Hepatocyte (in vitro differentiated cells): ENCODE measurements around the gene SENP1. TPM values are rescaled to one million over a fixed set of nuclear protein-coding genes. Genes with fewer than 3 reads are reported as not detected.

ENCODE experiments used
- DNase-seq: peaks from one replicate; pipeline ENCODE4 v3.0.0-alpha.2; 2016; ENCODE audit warnings: low spot score
- H2AFZ ChIP-seq: fragments of 200-600 bp; sonication (generic); 2 replicates; pipeline ENCODE4 v1.6.0; 2016; ENCODE audit warnings: antibody characterized with exemption, mild to moderate bottlenecking
- H3K27ac ChIP-seq: fragments of 200-600 bp; sonication (generic); 2 replicates; pipeline ENCODE4 v1.5.1; 2016; ENCODE audit warnings: mild to moderate bottlenecking
- H3K27me3 ChIP-seq: fragments of 200-600 bp; sonication (generic); 2 replicates; pipeline ENCODE4 v1.6.1; 2016
- H3K36me3 ChIP-seq: fragments of 200-600 bp; sonication (generic); replicated peaks from 2 replicates; pipeline ENCODE4 v1.5.1; 2016; ENCODE audit warnings: low read depth; ENCODE audit not compliant: insufficient read depth
- H3K4me1 ChIP-seq: fragments of 200-600 bp; sonication (generic); 2 replicates; pipeline ENCODE4 v1.5.1; 2016; ENCODE audit warnings: mild to moderate bottlenecking, moderate library complexity; ENCODE audit not compliant: insufficient read depth
- H3K4me2 ChIP-seq: fragments of 200-600 bp; sonication (generic); 2 replicates; pipeline ENCODE4 v1.6.0; 2016
- H3K4me3 ChIP-seq: fragments of 200-600 bp; sonication (generic); 2 replicates; pipeline ENCODE4 v1.5.1; 2016; ENCODE audit warnings: mild to moderate bottlenecking
- H3K79me2 ChIP-seq: fragments of 200-600 bp; sonication (generic); 2 replicates; pipeline ENCODE4 v1.6.0; 2017; ENCODE audit warnings: mild to moderate bottlenecking
- H3K9me2 ChIP-seq: fragments of 200-600 bp; sonication (generic); replicated peaks from 2 replicates; pipeline ENCODE4 v1.6.0; 2017; ENCODE audit warnings: mild to moderate bottlenecking; ENCODE audit not compliant: insufficient read depth
- H3K9me3 ChIP-seq: fragments of 200-600 bp; sonication (generic); 2 replicates; pipeline ENCODE4 v1.5.1; 2016; ENCODE audit warnings: low read depth, mild to moderate bottlenecking
- H4K20me1 ChIP-seq: fragments of 200-600 bp; sonication (generic); 2 replicates; pipeline ENCODE4 v1.6.0; 2016; ENCODE audit warnings: mild to moderate bottlenecking; ENCODE audit not compliant: insufficient read depth, poor library complexity, severe bottlenecking
- EZH2 ChIP-seq: fragments of 200-600 bp; sonication (generic); IDR thresholded peaks from 2 replicates; pipeline ENCODE4 v1.6.1; 2016; ENCODE audit warnings: antibody characterized with exemption, mild to moderate bottlenecking, borderline replicate concordance
- EZH2phosphoT487 ChIP-seq: fragments of 200-600 bp; sonication (generic); IDR thresholded peaks from one replicate; pipeline ENCODE4 v1.6.1; 2018; ENCODE audit warnings: antibody characterized with exemption, mild to moderate bottlenecking, low read depth, moderate library complexity; ENCODE audit not compliant: unreplicated experiment, severe bottlenecking
- WGBS: methylation state at CpG from one replicate; pipeline ENCODE4 v1.1.6; 2016; ENCODE audit warnings: low lambda C conversion rate; ENCODE audit errors: missing lambda C conversion rate; 5-methylcytosine and 5-hydroxymethylcytosine counted together
- polyA plus RNA-seq: library from polyadenylated mRNA; unstranded; fragments of >200 nt; fragmentation: Nextera tagmentation; extraction: Ambion mirVana; gene quantifications from 2 replicates; pipeline ENCODE4 v1.2.1, GENCODE V29; 2016
- total RNA-seq: library from RNA; depleted of rRNA; stranded (reverse); fragments of >200 nt; gene quantifications from 2 replicates; pipeline ENCODE4 v1.2.3, GENCODE V29; 2014
- TF ChIP-seq, protein P1 (sequence below): fragments of 200-600 bp; sonication (generic); IDR thresholded peaks from 2 replicates; pipeline ENCODE4 v1.5.1; 2016; ENCODE audit warnings: antibody characterized with exemption, mild to moderate bottlenecking; ENCODE audit not compliant: poor library complexity

Gene SENP1
- total and polyA plus RNA-seq, 2 experiments from 2014 or later = 3.9 to 16.9 TPM

DNA sequence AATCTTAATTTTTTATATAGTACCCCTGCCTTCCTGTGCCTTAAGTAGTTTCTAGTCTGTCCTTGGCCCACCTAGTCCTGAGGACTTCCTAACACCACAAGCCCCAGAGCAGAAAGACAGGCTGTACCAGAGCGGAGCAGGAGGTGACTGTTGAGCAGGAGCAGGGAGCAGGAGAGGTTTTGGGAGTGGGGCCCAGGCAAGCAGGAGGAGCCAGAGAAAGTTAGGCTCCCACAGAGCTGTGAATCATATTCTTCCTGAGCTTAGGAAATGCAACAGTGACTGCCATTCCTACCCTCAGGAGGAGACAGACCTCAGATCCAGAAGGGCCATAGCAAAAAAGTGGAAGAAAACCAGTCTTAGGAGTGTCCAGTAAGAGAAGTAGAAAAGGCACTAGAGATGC lies 73.3 kb downstream of the SENP1 start:
- no peak for DNase-seq
- Histone ChIP-seq H2AFZ (no peak overlapping the region), H3K27me3 (no peaks in the 10 kb centered on the region), H3K9me3 (no peaks in the 10 kb centered on the region), H3K4me3 (no peak overlapping the region), H3K4me1 (peaks cover 34% of the 10 kb centered on the region), H4K20me1 (no peaks in the 10 kb centered on the region), H3K36me3 (no peaks in the 10 kb centered on the region), H3K4me2 (no peak overlapping the region), H3K79me2 (no peaks in the 10 kb centered on the region), H3K9me2 (no peaks in the 10 kb centered on the region), H3K27ac (no peak overlapping the region)
- TF ChIP-seq EZH2phosphoT487 (no peak), EZH2 (no peak)
- TF ChIP-seq, protein P1, sequence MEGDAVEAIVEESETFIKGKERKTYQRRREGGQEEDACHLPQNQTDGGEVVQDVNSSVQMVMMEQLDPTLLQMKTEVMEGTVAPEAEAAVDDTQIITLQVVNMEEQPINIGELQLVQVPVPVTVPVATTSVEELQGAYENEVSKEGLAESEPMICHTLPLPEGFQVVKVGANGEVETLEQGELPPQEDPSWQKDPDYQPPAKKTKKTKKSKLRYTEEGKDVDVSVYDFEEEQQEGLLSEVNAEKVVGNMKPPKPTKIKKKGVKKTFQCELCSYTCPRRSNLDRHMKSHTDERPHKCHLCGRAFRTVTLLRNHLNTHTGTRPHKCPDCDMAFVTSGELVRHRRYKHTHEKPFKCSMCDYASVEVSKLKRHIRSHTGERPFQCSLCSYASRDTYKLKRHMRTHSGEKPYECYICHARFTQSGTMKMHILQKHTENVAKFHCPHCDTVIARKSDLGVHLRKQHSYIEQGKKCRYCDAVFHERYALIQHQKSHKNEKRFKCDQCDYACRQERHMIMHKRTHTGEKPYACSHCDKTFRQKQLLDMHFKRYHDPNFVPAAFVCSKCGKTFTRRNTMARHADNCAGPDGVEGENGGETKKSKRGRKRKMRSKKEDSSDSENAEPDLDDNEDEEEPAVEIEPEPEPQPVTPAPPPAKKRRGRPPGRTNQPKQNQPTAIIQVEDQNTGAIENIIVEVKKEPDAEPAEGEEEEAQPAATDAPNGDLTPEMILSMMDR = no peak
- 100% methylated on average over 1 of the region's 1 CpG for WGBS

DNA sequence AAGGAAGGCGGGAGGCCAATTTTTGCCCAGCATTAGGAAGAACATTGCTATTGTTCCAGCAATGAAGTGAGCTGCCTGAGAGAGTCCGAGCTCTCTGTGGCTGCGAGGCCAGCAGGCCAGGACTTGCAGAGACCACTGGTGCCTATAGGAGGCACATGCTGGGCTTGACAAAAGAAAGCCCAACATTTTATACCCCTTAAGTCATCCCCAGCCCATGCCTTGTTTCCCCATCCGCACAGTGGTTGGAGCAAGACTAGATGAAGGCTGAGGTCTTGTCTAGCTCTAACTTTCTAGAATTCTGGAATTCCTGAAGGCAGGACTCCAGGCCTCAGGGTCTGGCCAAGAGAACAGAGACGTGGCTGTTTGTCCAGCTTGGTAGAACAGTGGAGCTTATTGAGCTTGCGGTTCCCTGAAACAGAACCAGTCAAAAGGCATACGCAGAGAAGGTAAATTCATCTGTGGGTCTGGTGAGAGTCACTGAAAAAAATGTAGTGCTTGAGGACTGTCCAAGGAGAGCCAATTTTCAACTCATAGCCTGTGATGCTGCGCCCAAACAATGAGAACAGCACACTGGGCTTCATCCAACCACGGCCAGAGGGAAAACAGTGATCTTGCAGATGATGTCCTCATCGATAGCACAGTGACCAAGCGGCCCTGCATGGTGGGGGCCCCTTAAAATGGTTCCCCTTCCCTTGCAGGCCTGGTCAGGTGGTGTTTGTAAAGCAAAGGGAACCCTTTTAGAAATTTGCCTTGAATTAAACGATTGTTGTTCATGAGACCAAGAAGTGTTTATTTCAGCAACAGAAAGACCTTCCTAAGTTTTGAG lies 74.5 kb downstream of the SENP1 start:
- Histone ChIP-seq H3K27me3 (no peaks in the 10 kb centered on the region), H3K9me2 (no peaks in the 10 kb centered on the region), H3K4me2 (no peak overlapping the region), H4K20me1 (no peaks in the 10 kb centered on the region), H3K79me2 (no peaks in the 10 kb centered on the region), H2AFZ (no peak overlapping the region), H3K27ac (peak overlapping the region; percentile 88), H3K4me1 (peaks cover 25% of the 10 kb centered on the region), H3K36me3 (no peaks in the 10 kb centered on the region), H3K9me3 (no peaks in the 10 kb centered on the region), H3K4me3 (no peak overlapping the region)
- no peak for DNase-seq
- WGBS = 93% methylated on average over 12 of the region's 12 CpGs
- TF ChIP-seq EZH2phosphoT487 (no peak), EZH2 (no peak)
- TF ChIP-seq, protein P1 = no peak

DNA sequence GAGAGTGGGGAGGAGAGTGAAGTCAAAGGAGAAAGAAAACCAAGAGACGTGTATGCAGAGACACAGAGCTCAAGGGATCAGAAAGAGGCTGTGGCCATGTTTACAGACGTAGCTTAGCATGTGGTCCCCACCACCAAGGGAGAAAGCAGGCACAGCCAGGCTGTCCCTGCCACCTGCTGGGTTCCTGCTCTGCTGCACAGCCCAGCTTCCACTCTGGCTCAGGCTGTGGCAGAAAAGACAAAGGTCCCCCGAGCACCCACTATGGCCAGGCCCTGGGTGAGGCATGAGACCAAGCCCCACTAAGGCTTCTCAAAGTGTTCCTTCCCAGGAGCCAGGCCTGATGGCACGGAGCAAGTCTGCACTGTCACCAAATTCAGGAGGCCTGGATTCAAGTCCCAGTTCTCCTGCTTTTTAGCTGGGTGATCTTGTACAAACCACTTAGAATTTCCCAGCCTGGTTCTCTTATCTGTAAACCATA lies 75.7 kb downstream of the SENP1 start:
- no peaks in the 10 kb centered on the region for H3K79me2 ChIP-seq
- H2AFZ ChIP-seq = peak overlapping the region; percentile 47
- H3K9me3 ChIP-seq = no peaks in the 10 kb centered on the region
- H3K4me3 ChIP-seq = no peak overlapping the region
- 70% methylated on average over 4 of the region's 4 CpGs for WGBS
- no peaks in the 10 kb centered on the region for H3K27me3 ChIP-seq
- H3K4me1 ChIP-seq = peaks cover 35% of the 10 kb centered on the region
- peak overlapping the region; percentile 88 for H3K27ac ChIP-seq
- H3K36me3 ChIP-seq = no peaks in the 10 kb centered on the region
- no peaks in the 10 kb centered on the region for H4K20me1 ChIP-seq
- TF ChIP-seq, protein P1 = no peak
- TF ChIP-seq EZH2 (no peak), EZH2phosphoT487 (no peak)
- peak overlapping the region; percentile 44 for H3K4me2 ChIP-seq
- no peaks in the 10 kb centered on the region for H3K9me2 ChIP-seq
- DNase-seq = no peak
